ENCODE measurements around the gene CORO2A.

- TF ChIP-seq CTCF (conservative IDR thresholded peaks at IDR 0.05) (no peak), EZH2 (IDR thresholded peaks at IDR 0.05; ENCODE audit: low read depth) (no peak)
Measured at GRCh38 chr9:98148486-98148885, 44.0 kb downstream of the CORO2A start.
